HEK293 (cell line): ENCODE data around the gene USP38.

Experiments
- CTCF ChIA-PET: fragments of 350-600 bp; formaldehyde crosslinking; extraction: SDS; loops from one replicate; lab custom pipeline; 2021; ENCODE audit warnings: antibody characterized with exemption; lab: Yijun Ruan, JAX
- POLR2A ChIA-PET: fragments of 300-600 bp; formaldehyde crosslinking; extraction: SDS; loops from one replicate; lab custom pipeline; 2020; ENCODE audit warnings: antibody characterized with exemption, inconsistent platforms; lab: Yijun Ruan, JAX
- H3K27ac ChIP-seq: fragments of 200-500 bp; sonication (Bioruptor generic); 2 replicates; pipeline ENCODE4 v1.5.1; 2014; ENCODE audit warnings: low read depth, low read length, control low read depth, inconsistent platforms; ENCODE audit errors: extremely low read depth
- H3K36me3 ChIP-seq, 2 experiments: fragments of 200-500 bp in 1 of 2; sonication (Bioruptor generic) in 1 of 2; 1 replicate in 1 of 2; 2 replicates in 1 of 2; pipeline ENCODE4 v1.5.1; 2014 to 2017; ENCODE audit warnings: inconsistent platforms in 2 of 2, low read length in 2 of 2; ENCODE audit not compliant: control insufficient read depth in 2 of 2, insufficient read depth in 1 of 2
- H3K4me1 ChIP-seq: fragments of 200-500 bp; sonication (Bioruptor generic); 2 replicates; pipeline ENCODE4 v1.5.1; 2014; ENCODE audit warnings: mild to moderate bottlenecking, low read length, inconsistent platforms; ENCODE audit not compliant: control insufficient read depth, insufficient read depth
- H3K4me3 ChIP-seq: 2 replicates; pipeline ENCODE4 v1.5.1; 2011; ENCODE audit warnings: low read depth, mild to moderate bottlenecking, control low read depth, low read length, moderate library complexity
- H3K9me3 ChIP-seq: fragments of 200-500 bp; sonication (Bioruptor generic); 2 replicates; pipeline ENCODE4 v1.5.1; 2014; ENCODE audit warnings: low read depth, low read length, inconsistent platforms; ENCODE audit not compliant: control insufficient read depth, insufficient read depth
- BCL11A ChIP-seq: fragments of 450-650 bp; formaldehyde crosslinking; IDR thresholded peaks from 2 replicates; pipeline ENCODE4 v1.5.1; 2016; ENCODE audit warnings: low read depth, missing biosample characterization, missing genetic modification characterization
- GLI4 ChIP-seq: fragments of 450-650 bp; formaldehyde crosslinking; IDR thresholded peaks from 2 replicates; pipeline ENCODE4 v1.5.1; 2016; ENCODE audit warnings: missing biosample characterization, missing genetic modification characterization
- IKZF3 ChIP-seq: fragments of 450-650 bp; IDR thresholded peaks from 2 replicates; pipeline ENCODE4 v1.5.0; 2018; ENCODE audit warnings: missing biosample characterization, mild to moderate bottlenecking, missing genetic modification characterization, moderate library complexity
- KLF8 ChIP-seq: fragments of 450-650 bp; formaldehyde crosslinking; IDR thresholded peaks from 2 replicates; pipeline ENCODE4 v1.5.1; 2016; ENCODE audit warnings: missing biosample characterization, missing genetic modification characterization
- RBAK ChIP-seq: fragments of 450-650 bp; formaldehyde crosslinking; IDR thresholded peaks from 2 replicates; pipeline ENCODE4 v1.5.1; 2016; ENCODE audit warnings: missing biosample characterization, missing genetic modification characterization
- TCF7L2 ChIP-seq: IDR thresholded peaks from 2 replicates; pipeline ENCODE4 v1.6.1; 2011; ENCODE audit warnings: low read depth, mild to moderate bottlenecking, inconsistent platforms, low read length, moderate library complexity, borderline replicate concordance
- WT1 ChIP-seq: fragments of 450-650 bp; formaldehyde crosslinking; IDR thresholded peaks from 2 replicates; pipeline ENCODE4 v1.5.1; 2016; ENCODE audit warnings: missing biosample characterization, missing genetic modification characterization
- ZFP69B ChIP-seq: fragments of 450-650 bp; formaldehyde crosslinking; IDR thresholded peaks from 2 replicates; pipeline ENCODE4 v1.5.1; 2016; ENCODE audit warnings: missing biosample characterization, missing genetic modification characterization
- ZIC2 ChIP-seq: fragments of 450-650 bp; formaldehyde crosslinking; IDR thresholded peaks from 2 replicates; pipeline ENCODE4 v1.5.1; 2016; ENCODE audit warnings: missing biosample characterization, missing genetic modification characterization
- ZNF114 ChIP-seq: fragments of 450-650 bp; formaldehyde crosslinking; IDR thresholded peaks from 2 replicates; pipeline ENCODE4 v1.5.0; 2017; ENCODE audit warnings: missing biosample characterization, missing genetic modification characterization
- ZNF138 ChIP-seq: fragments of 450-650 bp; formaldehyde crosslinking; IDR thresholded peaks from 2 replicates; pipeline ENCODE4 v1.5.1; 2016; ENCODE audit warnings: missing biosample characterization, missing genetic modification characterization, borderline replicate concordance
- ZNF146 ChIP-seq: fragments of 450-650 bp; formaldehyde crosslinking; IDR thresholded peaks from 2 replicates; pipeline ENCODE4 v1.5.1; 2016; ENCODE audit warnings: missing biosample characterization, missing genetic modification characterization
- ZNF155 ChIP-seq: fragments of 450-650 bp; formaldehyde crosslinking; IDR thresholded peaks from 2 replicates; pipeline ENCODE4 v1.5.1; 2016; ENCODE audit warnings: missing biosample characterization, missing genetic modification characterization
- ZNF174 ChIP-seq: fragments of 450-650 bp; formaldehyde crosslinking; IDR thresholded peaks from 2 replicates; pipeline ENCODE4 v1.5.0; 2017; ENCODE audit warnings: missing biosample characterization, mild to moderate bottlenecking, missing genetic modification characterization
- ZNF175 ChIP-seq: fragments of 450-650 bp; formaldehyde crosslinking; IDR thresholded peaks from 2 replicates; pipeline ENCODE4 v1.5.1; 2016; ENCODE audit warnings: missing biosample characterization, missing genetic modification characterization
- ZNF202 ChIP-seq: fragments of 450-650 bp; formaldehyde crosslinking; IDR thresholded peaks from 2 replicates; pipeline ENCODE4 v1.5.1; 2016; ENCODE audit warnings: missing biosample characterization, missing genetic modification characterization, borderline replicate concordance
- ZNF221 ChIP-seq: fragments of 450-650 bp; formaldehyde crosslinking; IDR thresholded peaks from 2 replicates; pipeline ENCODE4 v1.5.1; 2017; ENCODE audit warnings: missing biosample characterization, missing genetic modification characterization, borderline replicate concordance
- ZNF274 ChIP-seq, 2 experiments: fragments of 200-500 bp in 1 of 2; fragments of 450-650 bp in 1 of 2; sonication (Bioruptor generic) in 1 of 2; formaldehyde crosslinking in 1 of 2; IDR thresholded peaks; 2 replicates each; pipeline versions ENCODE4 v1.5.1 to v1.6.1; 2014 to 2016; ENCODE audit warnings: borderline replicate concordance in 1 of 2, inconsistent platforms in 1 of 2, low read length in 1 of 2, missing biosample characterization in 1 of 2, missing genetic modification characterization in 1 of 2
- ZNF324 ChIP-seq: fragments of 450-650 bp; formaldehyde crosslinking; IDR thresholded peaks from 2 replicates; pipeline ENCODE4 v1.5.1; 2016; ENCODE audit warnings: missing biosample characterization, missing genetic modification characterization
- ZNF354C ChIP-seq: fragments of 450-650 bp; formaldehyde crosslinking; IDR thresholded peaks from 2 replicates; pipeline ENCODE4 v1.5.1; 2016; ENCODE audit warnings: missing biosample characterization, missing genetic modification characterization, low read depth, borderline replicate concordance
- ZNF366 ChIP-seq: fragments of 450-650 bp; formaldehyde crosslinking; conservative IDR thresholded peaks from 2 replicates; pipeline ENCODE4 v1.5.1; 2016; ENCODE audit warnings: missing biosample characterization, missing genetic modification characterization
- ZNF37A ChIP-seq: fragments of 450-650 bp; IDR thresholded peaks from 2 replicates; pipeline ENCODE4 v1.5.1; 2018; ENCODE audit warnings: missing biosample characterization, missing genetic modification characterization
- ZNF394 ChIP-seq: fragments of 450-650 bp; formaldehyde crosslinking; IDR thresholded peaks from 2 replicates; pipeline ENCODE4 v1.5.1; 2016; ENCODE audit warnings: missing biosample characterization, missing genetic modification characterization, mild to moderate bottlenecking, moderate library complexity, borderline replicate concordance
- ZNF548 ChIP-seq: fragments of 450-650 bp; formaldehyde crosslinking; IDR thresholded peaks from 2 replicates; pipeline ENCODE4 v1.5.1; 2016; ENCODE audit warnings: missing biosample characterization, missing genetic modification characterization
- ZNF610 ChIP-seq: fragments of 450-650 bp; formaldehyde crosslinking; IDR thresholded peaks from 2 replicates; pipeline ENCODE4 v1.5.1; 2016; ENCODE audit warnings: missing biosample characterization, missing genetic modification characterization, borderline replicate concordance
- ZSCAN30 ChIP-seq: fragments of 450-650 bp; IDR thresholded peaks from 2 replicates; pipeline ENCODE4 v1.5.1; 2018; ENCODE audit warnings: missing biosample characterization, mild to moderate bottlenecking, missing genetic modification characterization, moderate library complexity
- TF ChIP-seq, protein P1 (sequence below): fragments of 450-650 bp; formaldehyde crosslinking; IDR thresholded peaks from 2 replicates; pipeline ENCODE4 v1.5.1; 2016; ENCODE audit warnings: missing biosample characterization, missing genetic modification characterization
- TF ChIP-seq, protein P2 (sequence below): fragments of 450-650 bp; formaldehyde crosslinking; IDR thresholded peaks from 2 replicates; pipeline ENCODE4 v1.5.1; 2017; ENCODE audit warnings: missing biosample characterization, missing genetic modification characterization
- TF ChIP-seq, protein P3 (sequence below): fragments of 450-650 bp; formaldehyde crosslinking; IDR thresholded peaks from 2 replicates; pipeline ENCODE4 v1.5.1; 2016; ENCODE audit warnings: missing biosample characterization, missing genetic modification characterization
- TF ChIP-seq, protein P4 (sequence below): fragments of 450-650 bp; formaldehyde crosslinking; IDR thresholded peaks from 2 replicates; pipeline ENCODE4 v1.5.1; 2016; ENCODE audit warnings: missing biosample characterization, missing genetic modification characterization, low read depth

The USP38 gene

DNA sequence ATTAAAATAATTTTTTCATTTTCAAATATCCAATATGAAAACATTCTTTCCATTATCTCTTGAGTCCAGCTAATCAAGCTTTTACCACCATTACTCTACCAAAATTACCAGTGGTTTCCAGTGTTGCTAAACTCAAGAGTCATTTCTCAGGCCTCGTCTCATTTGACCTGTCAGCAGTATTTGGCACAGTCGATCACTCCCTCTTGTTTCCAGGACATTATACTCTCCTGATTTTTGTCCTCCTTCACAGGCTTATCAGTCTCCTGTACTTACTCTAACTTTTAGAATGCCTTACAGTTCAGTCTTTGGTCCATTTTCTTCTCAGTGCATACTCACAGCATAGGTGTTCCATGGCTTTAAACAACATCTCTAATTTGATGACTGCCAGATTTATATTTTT, 11.6 kb downstream of the USP38 start:
- no peak for TF ChIP-seq TCF7L2
- TF ChIP-seq ZNF175 (tag by site-specific recombination) = no peak
- no peak for TF ChIP-seq ZNF146
- TF ChIP-seq ZNF324 (tag by site-specific recombination) = no peak
- no peak for TF ChIP-seq ZNF155 (tag by site-specific recombination)
- TF ChIP-seq IKZF3 (tag by site-specific recombination) = no peak
- no peak for TF ChIP-seq ZNF221 (tag by site-specific recombination)
- TF ChIP-seq ZFP69B (tag by site-specific recombination) = no peak
- TF ChIP-seq ZNF548 (tag by site-specific recombination) = no peak
- TF ChIP-seq ZNF202 = no peak
- TF ChIP-seq ZNF138 = no peak
- ChIA-PET POLR2A (no interaction called here), CTCF (no interaction called here)
- no peak overlapping the region for H3K4me3 ChIP-seq
- H3K27ac ChIP-seq = no peak overlapping the region
- H3K36me3 ChIP-seq = peaks cover 35 to 93% of the 10 kb centered on the region in 2 experiments
- no peaks in the 10 kb centered on the region for H3K4me1 ChIP-seq
- no peaks in the 10 kb centered on the region for H3K9me3 ChIP-seq

DNA sequence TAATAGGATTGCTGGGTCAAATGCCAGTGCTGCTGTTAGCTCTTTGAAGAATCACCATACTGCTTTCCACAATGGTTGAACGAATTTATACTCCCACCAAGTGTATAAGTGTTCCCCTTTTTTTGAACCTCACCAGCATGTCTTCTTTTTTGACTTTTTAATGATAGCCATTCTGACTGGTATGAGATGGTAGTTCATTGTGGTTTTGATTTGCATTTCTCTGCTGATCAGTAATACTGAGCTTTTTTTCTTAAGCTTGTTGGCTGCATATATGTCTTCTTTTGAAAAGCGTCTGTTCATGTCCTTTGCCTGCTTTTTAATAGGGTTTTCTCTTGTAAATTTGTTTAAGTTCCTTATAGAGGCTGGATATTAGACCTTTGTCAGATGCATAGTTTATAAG, 14.8 kb downstream of the USP38 start:
- H3K4me1 ChIP-seq = no peaks in the 10 kb centered on the region
- POLR2A ChIA-PET = no interaction called here
- CTCF ChIA-PET = no interaction called here
- no peaks in the 10 kb centered on the region for H3K9me3 ChIP-seq
- no peak overlapping the region for H3K4me3 ChIP-seq
- H3K36me3 ChIP-seq = peaks cover 35 to 86% of the 10 kb centered on the region in 2 experiments
- no peak overlapping the region for H3K27ac ChIP-seq
- TF ChIP-seq ZNF37A (no peak), ZNF354C (no peak), ZSCAN30 (tag by site-specific recombination) (no peak), BCL11A (tag by site-specific recombination) (no peak), ZIC2 (tag by site-specific recombination) (no peak), ZNF366 (tag by site-specific recombination) (no peak), ZNF274 (IDR thresholded peaks at IDR 0.05; ENCODE audit: low read length) (no peak), ZNF274 (tag by site-specific recombination; IDR thresholded peaks at IDR 0.05; ENCODE audit: borderline replicate concordance) (no peak), GLI4 (tag by site-specific recombination) (no peak), ZNF174 (tag by site-specific recombination) (no peak), KLF8 (tag by site-specific recombination) (no peak), ZNF114 (no peak), ZNF394 (tag by site-specific recombination) (no peak), WT1 (tag by site-specific recombination) (no peak), RBAK (tag by site-specific recombination) (no peak), ZNF610 (tag by site-specific recombination) (no peak)
- TF ChIP-seq, protein P1, sequence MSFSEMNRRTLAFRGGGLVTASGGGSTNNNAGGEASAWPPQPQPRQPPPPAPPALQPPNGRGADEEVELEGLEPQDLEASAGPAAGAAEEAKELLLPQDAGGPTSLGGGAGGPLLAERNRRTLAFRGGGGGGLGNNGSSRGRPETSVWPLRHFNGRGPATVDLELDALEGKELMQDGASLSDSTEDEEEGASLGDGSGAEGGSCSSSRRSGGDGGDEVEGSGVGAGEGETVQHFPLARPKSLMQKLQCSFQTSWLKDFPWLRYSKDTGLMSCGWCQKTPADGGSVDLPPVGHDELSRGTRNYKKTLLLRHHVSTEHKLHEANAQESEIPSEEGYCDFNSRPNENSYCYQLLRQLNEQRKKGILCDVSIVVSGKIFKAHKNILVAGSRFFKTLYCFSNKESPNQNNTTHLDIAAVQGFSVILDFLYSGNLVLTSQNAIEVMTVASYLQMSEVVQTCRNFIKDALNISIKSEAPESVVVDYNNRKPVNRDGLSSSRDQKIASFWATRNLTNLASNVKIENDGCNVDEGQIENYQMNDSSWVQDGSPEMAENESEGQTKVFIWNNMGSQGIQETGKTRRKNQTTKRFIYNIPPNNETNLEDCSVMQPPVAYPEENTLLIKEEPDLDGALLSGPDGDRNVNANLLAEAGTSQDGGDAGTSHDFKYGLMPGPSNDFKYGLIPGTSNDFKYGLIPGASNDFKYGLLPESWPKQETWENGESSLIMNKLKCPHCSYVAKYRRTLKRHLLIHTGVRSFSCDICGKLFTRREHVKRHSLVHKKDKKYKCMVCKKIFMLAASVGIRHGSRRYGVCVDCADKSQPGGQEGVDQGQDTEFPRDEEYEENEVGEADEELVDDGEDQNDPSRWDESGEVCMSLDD = no peak
- TF ChIP-seq, protein P2, sequence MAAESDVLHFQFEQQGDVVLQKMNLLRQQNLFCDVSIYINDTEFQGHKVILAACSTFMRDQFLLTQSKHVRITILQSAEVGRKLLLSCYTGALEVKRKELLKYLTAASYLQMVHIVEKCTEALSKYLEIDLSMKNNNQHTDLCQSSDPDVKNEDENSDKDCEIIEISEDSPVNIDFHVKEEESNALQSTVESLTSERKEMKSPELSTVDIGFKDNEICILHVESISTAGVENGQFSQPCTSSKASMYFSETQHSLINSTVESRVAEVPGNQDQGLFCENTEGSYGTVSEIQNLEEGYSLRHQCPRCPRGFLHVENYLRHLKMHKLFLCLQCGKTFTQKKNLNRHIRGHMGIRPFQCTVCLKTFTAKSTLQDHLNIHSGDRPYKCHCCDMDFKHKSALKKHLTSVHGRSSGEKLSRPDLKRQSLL (tag by site-specific recombination) = no peak
- TF ChIP-seq, protein P3, sequence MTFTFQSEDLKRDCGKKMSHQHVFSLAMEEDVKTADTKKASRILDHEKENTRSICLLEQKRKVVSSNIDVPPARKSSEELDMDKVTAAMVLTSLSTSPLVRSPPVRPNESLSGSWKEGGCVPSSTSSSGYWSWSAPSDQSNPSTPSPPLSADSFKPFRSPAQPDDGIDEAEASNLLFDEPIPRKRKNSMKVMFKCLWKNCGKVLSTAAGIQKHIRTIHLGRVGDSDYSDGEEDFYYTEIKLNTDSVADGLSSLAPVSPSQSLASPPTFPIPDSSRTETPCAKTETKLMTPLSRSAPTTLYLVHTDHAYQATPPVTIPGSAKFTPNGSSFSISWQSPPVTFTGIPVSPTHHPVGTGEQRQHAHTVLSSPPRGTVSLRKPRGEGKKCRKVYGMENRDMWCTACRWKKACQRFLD (tag by site-specific recombination) = no peak
- TF ChIP-seq, protein P4, sequence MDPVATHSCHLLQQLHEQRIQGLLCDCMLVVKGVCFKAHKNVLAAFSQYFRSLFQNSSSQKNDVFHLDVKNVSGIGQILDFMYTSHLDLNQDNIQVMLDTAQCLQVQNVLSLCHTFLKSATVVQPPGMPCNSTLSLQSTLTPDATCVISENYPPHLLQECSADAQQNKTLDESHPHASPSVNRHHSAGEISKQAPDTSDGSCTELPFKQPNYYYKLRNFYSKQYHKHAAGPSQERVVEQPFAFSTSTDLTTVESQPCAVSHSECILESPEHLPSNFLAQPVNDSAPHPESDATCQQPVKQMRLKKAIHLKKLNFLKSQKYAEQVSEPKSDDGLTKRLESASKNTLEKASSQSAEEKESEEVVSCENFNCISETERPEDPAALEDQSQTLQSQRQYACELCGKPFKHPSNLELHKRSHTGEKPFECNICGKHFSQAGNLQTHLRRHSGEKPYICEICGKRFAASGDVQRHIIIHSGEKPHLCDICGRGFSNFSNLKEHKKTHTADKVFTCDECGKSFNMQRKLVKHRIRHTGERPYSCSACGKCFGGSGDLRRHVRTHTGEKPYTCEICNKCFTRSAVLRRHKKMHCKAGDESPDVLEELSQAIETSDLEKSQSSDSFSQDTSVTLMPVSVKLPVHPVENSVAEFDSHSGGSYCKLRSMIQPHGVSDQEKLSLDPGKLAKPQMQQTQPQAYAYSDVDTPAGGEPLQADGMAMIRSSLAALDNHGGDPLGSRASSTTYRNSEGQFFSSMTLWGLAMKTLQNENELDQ (tag by site-specific recombination) = no peak
